HEK293 (cell line): ENCODE measurements around the gene OOSP2.

ENCODE experiments used
- CTCF ChIA-PET: fragments of 350-600 bp; formaldehyde crosslinking; extraction: SDS; loops from one replicate; lab custom pipeline; 2021; ENCODE audit warnings: antibody characterized with exemption; lab: Yijun Ruan, JAX
- POLR2A ChIA-PET: fragments of 300-600 bp; formaldehyde crosslinking; extraction: SDS; loops from one replicate; lab custom pipeline; 2020; ENCODE audit warnings: antibody characterized with exemption, inconsistent platforms; lab: Yijun Ruan, JAX
- H3K27ac ChIP-seq: fragments of 200-500 bp; sonication (Bioruptor generic); 2 replicates; pipeline ENCODE4 v1.5.1; 2014; ENCODE audit warnings: low read depth, low read length, control low read depth, inconsistent platforms; ENCODE audit errors: extremely low read depth
- H3K36me3 ChIP-seq, 2 experiments: fragments of 200-500 bp in 1 of 2; sonication (Bioruptor generic) in 1 of 2; 1 replicate in 1 of 2; 2 replicates in 1 of 2; pipeline ENCODE4 v1.5.1; 2014 to 2017; ENCODE audit warnings: inconsistent platforms in 2 of 2, low read length in 2 of 2; ENCODE audit not compliant: control insufficient read depth in 2 of 2, insufficient read depth in 1 of 2
- H3K4me1 ChIP-seq: fragments of 200-500 bp; sonication (Bioruptor generic); 2 replicates; pipeline ENCODE4 v1.5.1; 2014; ENCODE audit warnings: mild to moderate bottlenecking, low read length, inconsistent platforms; ENCODE audit not compliant: control insufficient read depth, insufficient read depth
- H3K4me3 ChIP-seq: 2 replicates; pipeline ENCODE4 v1.5.1; 2011; ENCODE audit warnings: low read depth, mild to moderate bottlenecking, control low read depth, low read length, moderate library complexity
- H3K9me3 ChIP-seq: fragments of 200-500 bp; sonication (Bioruptor generic); 2 replicates; pipeline ENCODE4 v1.5.1; 2014; ENCODE audit warnings: low read depth, low read length, inconsistent platforms; ENCODE audit not compliant: control insufficient read depth, insufficient read depth
- BCL11B ChIP-seq: fragments of 450-650 bp; formaldehyde crosslinking; IDR thresholded peaks from 2 replicates; pipeline ENCODE4 v1.5.1; 2016; ENCODE audit warnings: low read depth, missing biosample characterization, missing genetic modification characterization
- BCL6B ChIP-seq: fragments of 450-650 bp; formaldehyde crosslinking; IDR thresholded peaks from 2 replicates; pipeline ENCODE4 v1.5.1; 2017; ENCODE audit warnings: missing biosample characterization, missing genetic modification characterization
- HOXD13 ChIP-seq: sonication (generic); formaldehyde crosslinking; IDR thresholded peaks from 2 replicates; pipeline ENCODE4 v1.8.0; 2022; ENCODE audit warnings: missing genetic modification reagents, borderline replicate concordance
- KLF9 ChIP-seq: fragments of 450-650 bp; formaldehyde crosslinking; IDR thresholded peaks from 2 replicates; pipeline ENCODE4 v1.5.1; 2016; ENCODE audit warnings: missing biosample characterization, missing genetic modification characterization, low read depth
- PRDM6 ChIP-seq: fragments of 450-650 bp; formaldehyde crosslinking; IDR thresholded peaks from 2 replicates; pipeline ENCODE4 v1.5.1; 2017; ENCODE audit warnings: missing biosample characterization, missing genetic modification characterization
- SCRT1 ChIP-seq: fragments of 450-650 bp; formaldehyde crosslinking; IDR thresholded peaks from 2 replicates; pipeline ENCODE4 v1.5.1; 2016; ENCODE audit warnings: missing biosample characterization, missing genetic modification characterization, borderline replicate concordance
- TSHZ1 ChIP-seq: fragments of 450-650 bp; formaldehyde crosslinking; IDR thresholded peaks from 2 replicates; pipeline ENCODE4 v1.5.1; 2016; ENCODE audit warnings: missing biosample characterization, missing genetic modification characterization, borderline replicate concordance
- ZBTB17 ChIP-seq: fragments of 450-650 bp; formaldehyde crosslinking; IDR thresholded peaks from 2 replicates; pipeline ENCODE4 v1.5.1; 2016; ENCODE audit warnings: missing biosample characterization, missing genetic modification characterization
- ZNF266 ChIP-seq: fragments of 450-650 bp; formaldehyde crosslinking; IDR thresholded peaks from 2 replicates; pipeline ENCODE4 v1.5.1; 2016; ENCODE audit warnings: missing biosample characterization, missing genetic modification characterization, low read depth
- ZNF354C ChIP-seq: fragments of 450-650 bp; formaldehyde crosslinking; IDR thresholded peaks from 2 replicates; pipeline ENCODE4 v1.5.1; 2016; ENCODE audit warnings: missing biosample characterization, missing genetic modification characterization, low read depth, borderline replicate concordance
- ZNF398 ChIP-seq: fragments of 450-650 bp; formaldehyde crosslinking; IDR thresholded peaks from 2 replicates; pipeline ENCODE4 v1.5.1; 2017; ENCODE audit warnings: missing biosample characterization, missing genetic modification characterization
- ZNF416 ChIP-seq: fragments of 450-650 bp; formaldehyde crosslinking; IDR thresholded peaks from 2 replicates; pipeline ENCODE4 v1.5.1; 2016; ENCODE audit warnings: missing biosample characterization, missing genetic modification characterization
- ZNF513 ChIP-seq: fragments of 450-650 bp; IDR thresholded peaks from 2 replicates; pipeline ENCODE4 v1.5.1; 2018; ENCODE audit warnings: missing biosample characterization, missing genetic modification characterization
- ZNF518A ChIP-seq: fragments of 450-650 bp; formaldehyde crosslinking; conservative IDR thresholded peaks from 2 replicates; pipeline ENCODE4 v1.5.1; 2016; ENCODE audit warnings: low read depth, missing biosample characterization, missing genetic modification characterization
- ZNF623 ChIP-seq: fragments of 450-650 bp; formaldehyde crosslinking; IDR thresholded peaks from 2 replicates; pipeline ENCODE4 v1.5.1; 2016; ENCODE audit warnings: missing biosample characterization, missing genetic modification characterization
- ZNF654 ChIP-seq: fragments of 450-650 bp; formaldehyde crosslinking; IDR thresholded peaks from 2 replicates; pipeline ENCODE4 v1.5.1; 2016; ENCODE audit warnings: low read depth, missing biosample characterization, missing genetic modification characterization
- ZNF785 ChIP-seq: fragments of 450-650 bp; formaldehyde crosslinking; IDR thresholded peaks from 2 replicates; pipeline ENCODE4 v1.5.1; 2016; ENCODE audit warnings: missing biosample characterization, missing genetic modification characterization
- ZNF791 ChIP-seq: fragments of 450-650 bp; formaldehyde crosslinking; IDR thresholded peaks from 2 replicates; pipeline ENCODE4 v1.5.1; 2016; ENCODE audit warnings: missing biosample characterization, missing genetic modification characterization
- ZNF792 ChIP-seq: fragments of 450-650 bp; formaldehyde crosslinking; IDR thresholded peaks from 2 replicates; pipeline ENCODE4 v1.5.1; 2016; ENCODE audit warnings: missing biosample characterization, missing genetic modification characterization

The OOSP2 gene

GRCh38 chr11:60095477-60096120 is 55.4 kb downstream of the OOSP2 start:
- Histone ChIP-seq H3K4me1 (no peaks in the 10 kb centered on the region), H3K4me3 (no peak overlapping the region)
- CTCF ChIA-PET, result interaction anchor here (0.6 to 0.7 kb wide), 2 partner anchors 35 to 129 kb away, joined by 3 read pairs; no protein-coding TSS in a partner anchor
- no peak for TF ChIP-seq ZNF785 (tag by site-specific recombination)
- TF ChIP-seq ZNF518A (tag by site-specific recombination), result no peak
- TF ChIP-seq HOXD13 (CRISPR knock-in tag), result no peak
- TF ChIP-seq BCL6B, result no peak
- TF ChIP-seq ZNF266 (tag by site-specific recombination), result no peak
- no peak for TF ChIP-seq ZNF354C
- TF ChIP-seq ZNF623 (tag by site-specific recombination), result no peak
- TF ChIP-seq PRDM6 (tag by site-specific recombination), result no peak
- TF ChIP-seq KLF9, result no peak
- TF ChIP-seq, all 188 proteins: peak for 0
- no peaks in the 10 kb centered on the region for H3K9me3 ChIP-seq
- no peaks in the 10 kb centered on the region for H3K36me3 ChIP-seq
- no peak overlapping the region for H3K27ac ChIP-seq
- POLR2A ChIA-PET, result no interaction called here

GRCh38 chr11:60097189-60097588 is 57.0 kb downstream of the OOSP2 start:
- Histone ChIP-seq H3K27ac (no peak overlapping the region), H3K4me1 (no peaks in the 10 kb centered on the region), H3K9me3 (no peaks in the 10 kb centered on the region), H3K4me3 (no peak overlapping the region), H3K36me3 (no peaks in the 10 kb centered on the region)
- ChIA-PET CTCF (interaction anchor here (0.6 to 0.8 kb wide), 2 partner anchors 274 to 275 kb away, joined by 3 to 5 read pairs; no protein-coding TSS in a partner anchor), POLR2A (no interaction called here)
- TF ChIP-seq TSHZ1 (tag by site-specific recombination) (no peak), ZNF398 (tag by site-specific recombination) (no peak), BCL11B (tag by site-specific recombination) (no peak), SCRT1 (tag by site-specific recombination) (no peak), ZNF792 (tag by site-specific recombination) (no peak), ZNF654 (tag by site-specific recombination) (no peak), ZNF791 (no peak), ZBTB17 (tag by site-specific recombination) (no peak), ZNF416 (tag by site-specific recombination) (no peak), ZNF513 (tag by site-specific recombination) (no peak)
